ENCODE results near the gene ZPBP2.

ZPBP2 gene

DNA sequence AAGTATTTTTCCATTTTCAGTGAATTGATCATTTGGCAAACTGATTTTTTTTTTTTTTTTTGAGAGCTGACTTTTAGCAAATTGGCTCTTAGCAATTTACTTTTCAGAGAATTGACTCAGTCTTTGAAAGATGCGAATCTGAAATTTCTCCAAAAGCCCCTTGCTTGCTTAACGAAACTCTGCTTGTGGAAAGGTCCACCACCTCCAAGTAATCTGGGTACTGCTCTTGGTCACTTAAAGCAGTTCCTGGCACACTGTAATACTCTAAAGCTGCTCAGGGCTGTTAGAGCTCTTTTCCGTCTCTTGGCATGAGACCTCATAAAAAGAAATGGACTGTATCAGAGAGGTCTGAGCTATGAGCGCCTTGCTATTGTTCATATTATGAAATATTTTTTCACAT lies 47.6 kb downstream of the ZPBP2 start:
- no peak for DNase-seq

DNA sequence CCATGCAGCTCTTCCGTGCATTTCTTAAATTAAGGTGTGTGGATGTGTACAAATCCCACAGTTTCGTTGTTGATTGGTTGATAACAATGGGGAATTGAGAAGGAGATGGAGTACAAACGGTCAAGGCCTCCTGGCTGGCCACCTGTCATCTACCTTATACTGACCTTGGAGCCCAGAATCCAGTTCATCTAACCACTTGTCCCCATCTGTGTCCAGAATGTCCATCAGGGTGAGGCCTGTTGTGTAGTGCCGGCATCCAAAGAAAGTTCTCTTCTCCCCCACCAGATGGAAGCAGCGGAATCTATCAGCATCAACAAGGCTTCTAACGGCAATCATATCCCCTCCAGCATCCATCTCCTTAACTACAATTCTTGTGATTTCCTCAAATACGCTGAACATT lies 48.9 kb downstream of the ZPBP2 start:
- DNase-seq: no peak

DNA sequence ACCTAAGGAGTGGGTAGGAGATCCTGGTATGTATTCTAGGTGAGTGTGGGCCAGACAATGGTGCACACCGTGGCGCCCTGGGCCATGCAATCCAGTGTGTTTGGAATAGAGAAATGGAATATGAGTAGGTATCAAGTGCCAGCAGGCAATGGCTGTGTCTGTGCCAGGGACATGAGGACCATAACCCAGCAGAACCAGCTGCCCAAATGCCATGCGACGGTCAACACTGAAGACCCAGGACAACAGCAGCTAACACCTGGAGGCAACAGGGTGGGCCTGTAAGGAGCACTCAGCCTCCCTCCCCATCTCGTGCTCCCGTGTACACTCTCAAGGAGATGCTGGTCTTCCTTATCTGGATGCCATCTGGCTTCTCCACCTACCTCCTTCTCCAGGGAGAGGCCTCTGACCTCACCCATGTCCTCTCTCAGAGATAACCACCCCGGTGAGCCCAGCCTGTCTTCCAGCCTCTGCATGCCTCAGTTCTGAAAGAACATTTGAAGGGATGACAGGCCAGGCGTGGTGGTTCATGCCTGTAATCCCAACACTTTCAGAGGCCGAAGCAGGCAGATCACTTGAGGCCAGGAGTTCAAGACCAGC lies 51.2 kb downstream of the ZPBP2 start:
- DNase-seq: no peak

DNA sequence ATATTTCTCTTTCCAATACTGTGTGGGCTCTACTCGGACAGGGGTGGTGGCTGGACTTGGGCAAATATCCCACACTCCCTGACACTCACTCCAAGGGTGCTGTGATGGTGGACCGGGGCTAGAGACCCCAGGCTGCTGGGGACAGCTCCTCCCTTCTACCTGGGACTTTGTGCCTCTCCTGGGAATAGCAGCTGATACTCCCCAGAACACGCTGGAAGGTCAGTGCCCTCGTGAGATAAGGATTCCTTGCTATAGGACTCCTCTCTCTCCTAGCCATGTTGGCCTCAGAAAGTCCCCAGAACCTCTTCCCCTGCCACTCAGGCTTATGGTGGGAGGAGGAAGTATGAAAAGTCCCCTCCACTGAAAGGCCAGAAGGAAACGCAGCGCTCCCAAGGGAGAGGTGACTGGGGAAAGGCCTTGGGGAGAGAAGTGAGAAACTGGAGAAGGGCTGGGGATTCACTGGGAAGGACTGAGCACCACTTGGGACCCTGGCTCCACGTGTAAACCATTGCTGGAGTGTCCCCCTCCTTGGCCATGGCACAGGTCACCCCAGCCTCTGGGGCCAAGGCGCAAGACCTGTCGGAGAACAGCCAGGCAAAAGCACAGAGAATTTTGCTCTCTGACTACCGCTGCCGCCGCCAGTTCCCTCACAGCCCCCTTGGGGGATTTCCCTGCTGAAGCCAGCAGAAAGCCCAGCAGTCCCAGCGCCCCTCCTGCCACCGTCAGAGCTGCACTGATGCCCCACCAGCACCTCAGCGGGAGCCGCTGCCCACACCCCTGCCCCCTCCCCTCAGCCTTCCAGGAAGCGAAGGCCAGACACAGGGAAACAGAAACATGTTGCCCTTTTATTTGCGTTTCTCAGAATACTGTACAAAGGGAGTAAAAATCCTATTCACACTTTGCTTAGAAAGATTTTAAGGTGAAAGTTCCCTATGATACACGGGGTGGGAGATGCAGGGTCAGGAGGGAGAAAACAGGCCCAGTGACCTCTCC lies 52.5 kb downstream of the ZPBP2 start:
- no peak for DNase-seq

DNA sequence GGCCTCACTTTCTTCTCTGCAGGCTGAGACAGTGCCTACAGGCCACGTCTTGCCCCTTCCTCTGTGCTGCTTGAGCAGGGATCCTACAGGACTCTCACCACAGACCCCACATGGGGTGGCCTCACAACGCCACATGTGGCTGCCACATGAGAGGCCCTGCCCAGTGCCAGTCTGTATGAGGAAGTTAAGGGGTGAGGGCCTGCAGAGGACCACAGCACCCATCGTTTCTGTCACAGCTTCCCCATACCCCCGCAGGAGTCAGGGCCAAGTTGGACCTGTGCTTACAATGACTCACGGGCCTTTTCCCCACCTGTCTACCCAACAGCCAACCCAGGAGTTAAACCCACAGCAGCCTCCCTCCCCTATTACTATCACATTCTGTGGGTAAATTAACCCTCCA lies 53.3 kb downstream of the ZPBP2 start:
- no peak for DNase-seq

DNA sequence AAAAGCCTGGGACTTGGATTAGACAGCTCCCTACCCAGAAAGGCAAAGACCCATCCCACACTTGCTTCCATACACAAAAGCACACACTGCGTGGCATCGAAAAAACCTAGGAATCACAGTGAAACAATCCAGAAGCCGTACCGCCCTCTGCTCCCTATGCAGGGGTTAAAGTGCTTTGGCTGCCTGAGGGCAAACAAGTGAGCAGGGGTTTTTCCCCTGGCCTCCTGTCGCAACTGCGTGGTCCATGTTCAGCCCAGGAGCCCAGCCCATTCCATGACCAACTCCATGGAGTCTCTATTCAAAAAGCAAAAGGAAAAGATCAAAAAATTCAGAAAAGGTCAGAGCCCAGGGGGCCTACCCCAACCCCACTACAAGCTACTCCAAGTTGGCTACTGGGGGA lies 54.0 kb downstream of the ZPBP2 start:
- DNase-seq: no peak

DNA sequence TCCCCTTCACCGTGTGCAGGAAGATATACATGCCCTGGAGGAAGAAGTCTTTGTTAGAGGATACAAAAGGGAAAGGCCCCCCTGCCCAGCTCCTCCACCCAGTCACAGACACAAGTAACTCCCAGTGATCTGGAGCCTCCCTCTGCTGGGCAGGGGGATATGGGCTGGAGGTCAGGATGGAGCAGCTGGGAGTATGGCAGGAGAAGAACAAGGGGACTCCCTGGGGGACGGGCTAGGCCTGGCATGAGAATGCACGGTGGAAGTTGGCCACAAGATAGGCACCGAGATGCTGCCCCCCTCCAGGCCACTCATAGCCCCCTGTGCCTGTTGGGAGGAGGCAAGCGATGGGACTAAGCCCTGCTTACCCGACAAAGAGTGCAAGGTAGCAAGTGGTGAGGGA lies 55.2 kb downstream of the ZPBP2 start:
- no peak for DNase-seq

DNA sequence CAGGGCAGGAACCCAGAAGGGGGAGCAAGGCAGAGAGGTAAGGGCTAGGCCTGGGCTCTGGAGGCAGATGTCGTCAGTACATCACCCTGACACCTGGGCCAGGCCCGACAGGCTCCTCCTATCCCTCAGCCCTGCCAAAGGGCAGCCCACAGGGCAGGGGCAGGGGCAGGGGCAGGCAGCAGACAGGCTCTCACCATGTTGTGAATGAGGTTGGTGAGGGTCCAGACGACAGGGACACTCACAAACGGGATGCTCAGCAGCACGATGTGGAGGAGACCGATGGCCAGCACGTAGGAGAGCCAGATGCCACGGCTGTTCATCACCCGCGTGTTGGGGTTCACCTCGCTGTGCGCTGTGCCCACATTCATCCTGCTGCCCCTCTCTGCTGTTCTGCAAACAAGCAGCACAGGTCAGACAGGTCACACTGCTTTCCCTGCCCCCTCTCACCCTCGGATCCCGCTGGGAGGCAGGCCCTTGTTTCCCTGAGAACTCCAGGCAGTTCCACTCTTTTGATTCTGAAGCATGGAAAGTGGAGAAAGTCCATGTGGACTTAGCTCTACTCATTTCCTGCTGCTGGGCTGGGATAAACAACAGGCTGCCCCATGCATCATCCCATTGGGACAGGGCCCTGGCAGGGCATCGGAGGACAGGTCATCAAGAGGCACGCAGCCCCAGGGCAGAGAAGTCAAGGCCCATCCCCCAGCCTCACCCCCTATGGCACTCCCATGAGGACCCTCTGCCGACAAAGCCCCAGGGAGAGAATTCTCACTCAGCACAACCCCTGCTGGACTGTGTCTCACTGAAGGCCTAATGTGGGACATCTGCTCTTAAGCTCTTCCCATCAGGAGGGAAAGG lies 56.1 kb downstream of the ZPBP2 start:
- DNase-seq: no peak

DNA sequence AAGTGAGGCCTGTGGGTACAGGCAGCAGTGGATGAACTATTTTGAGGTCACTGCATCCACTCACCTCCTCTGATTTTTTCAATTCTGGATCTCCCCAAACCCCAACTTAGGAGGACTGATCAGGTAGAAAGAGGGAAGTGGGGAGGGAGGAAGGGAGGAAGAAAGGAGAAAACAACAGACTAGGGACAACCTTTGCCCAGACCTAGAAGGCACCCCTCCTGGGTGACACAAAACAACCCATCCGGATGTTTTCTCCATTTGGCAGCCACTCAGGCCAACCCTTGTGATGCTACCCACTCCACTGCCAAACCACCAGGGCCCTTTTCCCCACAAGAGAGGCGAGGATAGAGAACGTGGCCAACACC lies 56.7 kb downstream of the ZPBP2 start:
- no peak for DNase-seq

DNA sequence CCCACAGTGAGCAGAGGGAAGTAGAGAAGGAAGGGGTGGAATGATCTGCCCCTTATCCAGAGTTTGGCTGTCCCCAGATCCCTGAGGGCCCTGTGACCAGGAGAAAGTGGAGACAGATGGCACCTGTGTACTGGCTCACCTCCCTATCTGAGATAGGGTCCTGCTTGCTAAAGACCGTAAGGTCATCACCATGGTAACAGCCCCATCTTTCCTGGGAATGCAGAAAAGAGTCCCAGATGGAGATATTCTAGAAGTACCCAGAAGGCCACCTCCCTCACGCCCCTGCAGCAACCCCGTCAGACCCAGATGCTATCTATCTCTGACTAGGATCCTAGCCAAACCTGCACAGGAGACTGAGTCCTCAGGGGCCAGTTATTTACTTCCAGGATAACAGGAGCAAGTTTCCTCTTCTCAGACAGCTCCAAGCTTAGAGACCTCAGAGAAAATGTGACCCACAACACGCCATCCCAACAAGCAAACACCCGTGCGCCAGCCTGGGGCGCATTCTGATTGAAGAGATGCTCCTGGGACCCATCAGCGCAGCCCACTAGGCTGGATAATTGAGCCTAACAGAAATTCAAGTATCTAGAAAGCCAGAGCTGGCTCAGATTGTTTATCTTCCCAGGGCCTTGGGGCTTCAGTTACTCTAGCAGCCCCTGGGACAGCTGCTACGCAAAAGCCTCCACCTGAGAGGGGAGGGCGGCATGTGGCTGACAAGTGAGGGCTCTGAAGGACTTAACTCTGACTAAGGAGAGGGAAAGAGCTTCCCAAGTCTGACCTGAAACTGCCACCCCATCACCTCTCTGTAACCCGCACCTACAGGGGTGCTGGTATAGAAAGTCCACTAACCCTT lies 57.5 kb downstream of the ZPBP2 start:
- no peak for DNase-seq

DNA sequence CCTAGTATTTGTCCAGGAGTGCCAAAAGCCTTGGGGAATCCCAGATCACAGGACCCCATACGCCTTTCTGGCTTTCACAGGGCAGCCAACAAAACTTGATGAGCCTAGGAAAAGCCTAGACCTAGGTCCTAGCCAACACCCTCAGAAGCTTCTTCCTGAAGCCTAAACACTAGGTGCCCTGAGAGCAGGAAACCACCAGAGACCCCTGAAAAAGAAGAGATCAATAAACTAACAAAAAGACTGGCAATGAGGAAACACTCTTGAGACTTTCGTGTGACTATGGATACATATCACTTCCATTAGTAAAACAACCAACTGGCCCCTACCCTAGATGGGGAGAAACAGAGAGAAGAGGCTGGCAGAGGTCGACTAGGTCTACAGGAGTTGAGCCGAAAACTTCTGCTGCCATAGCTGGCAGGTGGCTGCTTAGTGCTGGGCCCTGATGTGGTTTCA lies 58.2 kb downstream of the ZPBP2 start:
- DNase-seq: no peak

DNA sequence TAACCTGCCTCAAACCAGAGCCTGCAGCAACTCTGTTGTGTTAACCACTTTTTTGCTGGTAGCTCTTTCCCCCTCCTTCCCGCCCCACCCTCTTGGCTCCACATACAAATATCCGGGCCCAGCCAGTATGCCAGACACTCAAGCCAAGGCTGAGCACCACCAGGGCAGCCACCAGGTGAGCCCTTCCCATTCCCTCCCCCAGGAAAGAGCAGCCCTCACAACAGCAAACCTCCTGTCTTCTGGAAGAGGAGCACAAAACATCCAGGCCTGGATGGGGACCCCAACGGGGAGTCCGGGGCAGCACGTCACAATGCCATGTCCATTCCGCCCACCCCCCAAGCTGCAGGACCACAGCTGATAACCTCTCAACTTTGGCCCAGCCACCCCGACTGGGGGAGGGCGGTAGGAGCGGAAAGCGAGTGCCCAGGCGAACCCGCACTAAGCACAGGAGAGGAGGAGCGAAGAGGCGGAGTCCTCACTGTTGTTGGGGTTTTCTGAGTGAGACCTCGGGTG lies 58.6 kb downstream of the ZPBP2 start:
- peak; percentile 43 for DNase-seq
